SU-DHL-6 (cell line): ENCODE results near the gene HMCN2.

Experiments
- H2AFZ ChIP-seq: fragments of 200-600 bp; sonication (generic); 2 replicates; pipeline ENCODE4 v1.6.1; 2014; ENCODE audit warnings: low read depth, mild to moderate bottlenecking, moderate library complexity, mixed read lengths, antibody characterized with exemption, low read length; ENCODE audit not compliant: severe bottlenecking
- H3F3A ChIP-seq: fragments of 200-600 bp; shearing (Covaris generic); 2 replicates; pipeline ENCODE4 v1.6.0; 2016; ENCODE audit warnings: antibody characterized with exemption, mild to moderate bottlenecking; ENCODE audit not compliant: insufficient read depth
- H3K27ac ChIP-seq: fragments of 200-600 bp; sonication (generic); 2 replicates; pipeline ENCODE4 v1.5.1; 2016; ENCODE audit warnings: low read depth, mild to moderate bottlenecking, low read length, moderate library complexity, mixed read lengths
- H3K27me3 ChIP-seq: fragments of 200-600 bp; sonication (generic), shearing (Covaris generic); 2 replicates; pipeline ENCODE4 v1.6.0; 2014; ENCODE audit warnings: mild to moderate bottlenecking, low read length
- H3K36me3 ChIP-seq: fragments of 200-600 bp; sonication (generic); 2 replicates; pipeline ENCODE4 v1.6.1; 2014; ENCODE audit warnings: mild to moderate bottlenecking, low read length, mixed read lengths
- H3K4me2 ChIP-seq: fragments of 300-600, 200-600 bp; shearing (Covaris generic), sonication (generic); 2 replicates; pipeline ENCODE4 v1.6.0; 2014; ENCODE audit warnings: low read length, low read depth, mild to moderate bottlenecking; ENCODE audit not compliant: poor library complexity, severe bottlenecking
- H3K4me3 ChIP-seq: fragments of 200-600 bp; sonication (generic); 2 replicates; pipeline ENCODE4 v1.5.1; 2014; ENCODE audit warnings: antibody characterized with exemption, low read length, mild to moderate bottlenecking, mixed read lengths; ENCODE audit not compliant: insufficient read depth, poor library complexity, severe bottlenecking
- H3K79me2 ChIP-seq: fragments of 200-600 bp; sonication (generic); 2 replicates; pipeline ENCODE4 v1.6.1; 2014; ENCODE audit warnings: mild to moderate bottlenecking, low read length, moderate library complexity; ENCODE audit not compliant: insufficient read depth
- H3K9ac ChIP-seq: fragments of 200-600 bp; sonication (generic); 2 replicates; pipeline ENCODE4 v1.7.0; 2014; ENCODE audit warnings: mild to moderate bottlenecking, low read length
- H3K9me2 ChIP-seq: fragments of 200-600 bp; sonication (generic); replicated peaks from 2 replicates; pipeline ENCODE4 v1.6.1; 2014; ENCODE audit warnings: low read length; ENCODE audit not compliant: insufficient read depth
- H3K9me3 ChIP-seq: fragments of 200-600 bp; sonication (generic); 2 replicates; pipeline ENCODE4 v1.6.1; 2014; ENCODE audit warnings: low read length, mixed read lengths; ENCODE audit not compliant: insufficient read depth
- H4K20me1 ChIP-seq: fragments of 200-600 bp; sonication (generic); 2 replicates; pipeline ENCODE4 v1.6.1; 2014; ENCODE audit warnings: low read depth, mild to moderate bottlenecking, antibody characterized with exemption, low read length, moderate library complexity, mixed read lengths
- EZH2phosphoT487 ChIP-seq: fragments of 200-600 bp; sonication (generic), shearing (Covaris generic); conservative IDR thresholded peaks from 2 replicates; pipeline ENCODE4 v1.6.1; 2018; ENCODE audit warnings: mild to moderate bottlenecking, antibody characterized with exemption, low read length, moderate library complexity, mixed read lengths
- TF ChIP-seq, protein P1 (sequence below): fragments of 200-600 bp; sonication (generic); IDR thresholded peaks from one replicate; pipeline ENCODE4 v1.5.1; 2017; ENCODE audit warnings: antibody characterized with exemption, mild to moderate bottlenecking, low read length, moderate library complexity; ENCODE audit not compliant: insufficient read depth, poor library complexity, severe bottlenecking

HMCN2 gene

GRCh38 chr9:130459151-130459550 is 193.6 kb downstream of the HMCN2 start:
- H3K27ac ChIP-seq: no peak overlapping the region
- H3K9me3 ChIP-seq: no peaks in the 10 kb centered on the region
- no peak overlapping the region for H3K4me3 ChIP-seq
- no peaks in the 10 kb centered on the region for H3K79me2 ChIP-seq
- H4K20me1 ChIP-seq: no peaks in the 10 kb centered on the region
- no peak overlapping the region for H3K4me2 ChIP-seq
- H2AFZ ChIP-seq: no peak overlapping the region
- H3K27me3 ChIP-seq: no peaks in the 10 kb centered on the region
- TF ChIP-seq, protein P1, sequence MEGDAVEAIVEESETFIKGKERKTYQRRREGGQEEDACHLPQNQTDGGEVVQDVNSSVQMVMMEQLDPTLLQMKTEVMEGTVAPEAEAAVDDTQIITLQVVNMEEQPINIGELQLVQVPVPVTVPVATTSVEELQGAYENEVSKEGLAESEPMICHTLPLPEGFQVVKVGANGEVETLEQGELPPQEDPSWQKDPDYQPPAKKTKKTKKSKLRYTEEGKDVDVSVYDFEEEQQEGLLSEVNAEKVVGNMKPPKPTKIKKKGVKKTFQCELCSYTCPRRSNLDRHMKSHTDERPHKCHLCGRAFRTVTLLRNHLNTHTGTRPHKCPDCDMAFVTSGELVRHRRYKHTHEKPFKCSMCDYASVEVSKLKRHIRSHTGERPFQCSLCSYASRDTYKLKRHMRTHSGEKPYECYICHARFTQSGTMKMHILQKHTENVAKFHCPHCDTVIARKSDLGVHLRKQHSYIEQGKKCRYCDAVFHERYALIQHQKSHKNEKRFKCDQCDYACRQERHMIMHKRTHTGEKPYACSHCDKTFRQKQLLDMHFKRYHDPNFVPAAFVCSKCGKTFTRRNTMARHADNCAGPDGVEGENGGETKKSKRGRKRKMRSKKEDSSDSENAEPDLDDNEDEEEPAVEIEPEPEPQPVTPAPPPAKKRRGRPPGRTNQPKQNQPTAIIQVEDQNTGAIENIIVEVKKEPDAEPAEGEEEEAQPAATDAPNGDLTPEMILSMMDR: no peak
- no peak for TF ChIP-seq EZH2phosphoT487
- H3K9me2 ChIP-seq: no peaks in the 10 kb centered on the region
- no peaks in the 10 kb centered on the region for H3K36me3 ChIP-seq
- H3K9ac ChIP-seq: no peak overlapping the region
- no peaks in the 10 kb centered on the region for H3F3A ChIP-seq

DNA sequence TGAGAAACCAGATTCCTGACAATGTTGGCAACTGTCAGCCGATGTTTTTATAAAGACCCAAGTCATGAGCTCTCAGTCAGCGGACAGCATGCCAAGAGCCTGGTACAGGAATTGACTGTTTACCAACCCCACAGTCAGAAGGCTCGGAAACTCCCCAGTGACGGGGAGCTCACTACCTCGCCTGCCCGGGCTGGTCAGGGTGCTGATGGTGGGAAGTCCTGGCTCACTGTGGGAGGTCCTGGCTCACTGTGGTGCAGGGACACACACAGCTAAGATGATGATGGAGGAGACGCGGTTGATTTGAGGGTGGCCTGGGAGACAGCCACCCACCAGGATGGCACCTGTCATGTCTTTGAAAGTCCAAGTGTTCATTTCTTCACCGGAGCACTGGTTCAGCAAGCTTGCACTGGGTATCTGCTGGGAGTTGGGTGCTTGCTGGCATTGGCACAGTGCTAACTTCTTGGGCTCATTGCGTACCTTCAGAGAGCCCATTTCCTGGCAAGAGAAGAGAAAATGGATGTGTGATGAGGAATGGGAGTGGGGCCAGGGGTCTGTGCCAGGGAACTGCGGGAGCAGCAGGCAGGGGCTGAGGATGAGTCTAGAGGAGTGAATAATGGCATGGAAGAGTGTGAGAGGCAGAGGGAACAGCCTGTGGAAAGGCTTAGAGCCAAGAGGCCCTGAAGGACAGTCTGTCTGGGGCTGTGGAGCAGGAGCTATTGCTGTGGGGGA is 194.5 kb downstream of the HMCN2 start:
- Histone ChIP-seq H3K4me2 (no peak overlapping the region), H3K9me2 (no peaks in the 10 kb centered on the region), H3K9ac (no peak overlapping the region), H4K20me1 (no peaks in the 10 kb centered on the region), H3K4me3 (no peak overlapping the region), H3K27me3 (no peaks in the 10 kb centered on the region), H2AFZ (no peak overlapping the region), H3K36me3 (no peaks in the 10 kb centered on the region), H3K9me3 (no peaks in the 10 kb centered on the region), H3F3A (no peaks in the 10 kb centered on the region), H3K27ac (no peak overlapping the region), H3K79me2 (no peaks in the 10 kb centered on the region)
- TF ChIP-seq, protein P1: no peak
- no peak for TF ChIP-seq EZH2phosphoT487

DNA sequence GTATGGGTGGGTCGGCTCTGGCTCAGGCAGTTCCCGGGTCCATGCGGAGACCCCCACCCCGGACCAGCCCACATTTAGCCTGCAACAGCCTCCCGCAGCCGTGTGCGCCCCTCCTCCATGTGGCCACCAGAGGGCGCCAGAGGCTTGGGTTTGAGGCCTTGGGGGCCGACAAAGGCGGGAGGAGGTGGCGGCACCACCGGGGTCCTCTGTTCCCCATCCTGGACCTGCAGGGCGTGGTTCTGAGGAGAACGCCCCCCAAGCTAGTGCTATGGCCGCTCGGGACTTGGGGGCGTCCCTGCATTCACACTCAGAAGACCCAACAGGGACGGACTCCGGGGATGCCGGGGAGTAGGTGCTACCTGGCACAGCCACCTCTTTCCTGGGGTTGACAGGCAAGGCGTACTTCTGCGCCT is 195.7 kb downstream of the HMCN2 start:
- no peaks in the 10 kb centered on the region for H3F3A ChIP-seq
- H3K4me2 ChIP-seq: no peak overlapping the region
- no peak overlapping the region for H3K27ac ChIP-seq
- no peaks in the 10 kb centered on the region for H4K20me1 ChIP-seq
- H3K9me3 ChIP-seq: no peaks in the 10 kb centered on the region
- H3K9me2 ChIP-seq: no peaks in the 10 kb centered on the region
- no peaks in the 10 kb centered on the region for H3K36me3 ChIP-seq
- H2AFZ ChIP-seq: no peak overlapping the region
- H3K27me3 ChIP-seq: no peaks in the 10 kb centered on the region
- H3K79me2 ChIP-seq: no peaks in the 10 kb centered on the region
- H3K4me3 ChIP-seq: no peak overlapping the region
- no peak for TF ChIP-seq EZH2phosphoT487
- TF ChIP-seq, protein P1: no peak
- peak overlapping the region; percentile 13; the same call in 1 of the 2 replicates for H3K9ac ChIP-seq
